IMR-90 (cell line): ENCODE data around the gene MRPL1.

Source experiments
- CEBPB ChIP-seq: IDR thresholded peaks from 2 replicates; pipeline ENCODE4 v1.6.1; 2012; ENCODE audit warnings: low read depth, low read length, improper control_type of control experiment
- CHD1 ChIP-seq: IDR thresholded peaks from 2 replicates; pipeline ENCODE4 v1.6.1; 2012; ENCODE audit warnings: low read depth, low read length, improper control_type of control experiment
- CTCF ChIP-seq: conservative IDR thresholded peaks from 2 replicates; pipeline ENCODE4 v1.5.1; 2012; ENCODE audit warnings: mild to moderate bottlenecking, low read depth, low read length, improper control_type of control experiment
- ELK1 ChIP-seq: fragments of 150-350 bp; IDR thresholded peaks from 2 replicates; pipeline ENCODE4 v1.6.1; 2016; ENCODE audit warnings: low read depth, mild to moderate bottlenecking, low read length, moderate library complexity, borderline replicate concordance
- POLR2A ChIP-seq: IDR thresholded peaks from 2 replicates; pipeline ENCODE4 v1.6.1; 2012; ENCODE audit warnings: mild to moderate bottlenecking, low read depth, low read length
- RAD21 ChIP-seq: IDR thresholded peaks from 2 replicates; pipeline ENCODE4 v1.6.1; 2012; ENCODE audit warnings: low read length, improper control_type of control experiment
- RFX5 ChIP-seq: IDR thresholded peaks from 2 replicates; pipeline ENCODE4 v1.8.0; 2012; ENCODE audit warnings: low read depth, mild to moderate bottlenecking, low read length, moderate library complexity

GRCh38 chr4:77963004-77963403, 100.4 kb downstream of the MRPL1 start:
- TF ChIP-seq CHD1: no peak
- TF ChIP-seq CTCF: no peak
- TF ChIP-seq CEBPB: no peak
- TF ChIP-seq POLR2A: no peak
- TF ChIP-seq RAD21: no peak
- TF ChIP-seq RFX5: no peak
- TF ChIP-seq ELK1: no peak
